GM18861 (cell line): Measurements from ENCODE around the gene FOXR2.
A peak's percentile ranks its signal among the peaks of the same experiment; 100 is the strongest.

Experiments
- ATAC-seq: cut with Tn5 transposase; IDR thresholded peaks from one replicate; pipeline ENCODE4 v1.9.1; 2021; ENCODE audit not compliant: unreplicated experiment

Gene FOXR2, protein sequence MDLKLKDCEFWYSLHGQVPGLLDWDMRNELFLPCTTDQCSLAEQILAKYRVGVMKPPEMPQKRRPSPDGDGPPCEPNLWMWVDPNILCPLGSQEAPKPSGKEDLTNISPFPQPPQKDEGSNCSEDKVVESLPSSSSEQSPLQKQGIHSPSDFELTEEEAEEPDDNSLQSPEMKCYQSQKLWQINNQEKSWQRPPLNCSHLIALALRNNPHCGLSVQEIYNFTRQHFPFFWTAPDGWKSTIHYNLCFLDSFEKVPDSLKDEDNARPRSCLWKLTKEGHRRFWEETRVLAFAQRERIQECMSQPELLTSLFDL

DNA sequence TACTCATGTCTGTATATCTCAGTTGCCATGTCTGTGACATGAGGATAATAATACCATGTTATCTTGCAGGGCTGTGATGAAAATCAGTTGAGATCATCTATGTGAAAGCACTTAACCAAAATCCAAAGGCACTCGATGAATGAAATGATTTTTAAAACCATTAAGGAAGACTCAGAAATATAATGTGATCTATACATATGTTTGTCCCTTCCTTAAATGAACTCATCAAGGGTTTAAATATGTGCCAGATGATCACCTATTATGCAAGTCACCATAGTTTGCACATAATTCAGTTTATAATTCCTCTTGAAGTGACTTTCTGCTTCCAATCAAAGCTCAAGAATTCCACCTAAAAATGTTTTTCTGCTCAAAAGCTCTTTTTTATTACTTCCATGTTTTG lies at the start of gene FOXR2:
FOXR2 (plus strand) TSS at position 301 of the 400 bp plus-strand sequence. CDS start 312 bp downstream, outside the sequence.
- no peak for ATAC-seq

DNA sequence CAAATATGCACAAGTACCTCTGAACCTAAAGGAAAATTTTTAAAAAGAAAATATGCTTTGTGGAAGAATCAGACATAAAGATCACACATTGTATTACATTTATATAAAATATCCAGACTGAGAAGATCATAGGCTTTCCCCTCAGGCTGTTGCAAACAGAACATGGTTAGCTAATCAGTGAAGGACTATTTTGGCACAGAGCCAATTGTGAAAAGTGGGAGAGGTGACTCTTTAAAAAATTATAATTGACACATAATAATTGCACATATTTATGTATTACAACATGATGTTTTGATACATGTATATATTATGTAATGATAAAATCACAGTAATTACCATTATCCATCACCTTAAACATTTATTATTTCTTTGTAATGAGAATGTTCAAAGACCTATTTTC lies 44.1 kb upstream of the FOXR2 start:
- no peak for ATAC-seq

DNA sequence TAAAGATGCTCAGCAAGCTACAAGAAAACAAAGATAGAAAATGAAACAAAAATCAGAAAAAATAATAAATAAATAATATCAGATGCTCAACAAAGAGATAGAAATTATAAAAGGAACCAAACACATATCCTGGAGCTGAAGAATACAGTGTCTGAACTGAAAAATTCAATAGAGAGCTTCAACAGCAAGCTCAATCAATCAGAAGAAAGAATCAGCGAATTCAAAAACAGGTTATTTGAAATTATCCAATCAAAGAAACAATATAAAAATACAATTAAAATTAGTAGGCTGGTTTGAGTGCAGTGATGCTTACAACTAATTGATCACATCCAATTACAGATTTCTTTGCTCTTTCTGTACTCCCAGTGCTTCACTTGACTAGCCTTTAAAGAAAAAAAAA lies 40.8 kb upstream of the FOXR2 start:
- no peak for ATAC-seq

DNA sequence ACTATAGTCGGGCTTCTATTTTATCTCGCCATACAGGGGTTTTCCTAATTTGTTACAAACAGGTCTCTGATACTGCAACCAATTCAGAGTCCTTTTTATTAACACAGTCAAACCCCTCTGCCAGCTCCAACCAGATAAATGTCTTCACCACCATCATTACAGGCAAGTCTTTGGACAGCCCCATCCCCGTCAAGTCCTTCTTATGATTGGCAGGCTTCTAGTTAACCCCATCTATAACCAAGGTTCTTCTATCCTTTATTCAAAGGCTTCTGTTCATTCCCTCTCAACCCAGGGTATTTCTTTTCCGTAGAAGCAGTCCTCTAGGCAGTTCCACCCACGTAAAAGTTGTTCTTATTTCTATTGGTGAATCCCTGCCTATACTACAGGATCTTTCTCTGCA lies 29.9 kb upstream of the FOXR2 start:
- no peak for ATAC-seq

DNA sequence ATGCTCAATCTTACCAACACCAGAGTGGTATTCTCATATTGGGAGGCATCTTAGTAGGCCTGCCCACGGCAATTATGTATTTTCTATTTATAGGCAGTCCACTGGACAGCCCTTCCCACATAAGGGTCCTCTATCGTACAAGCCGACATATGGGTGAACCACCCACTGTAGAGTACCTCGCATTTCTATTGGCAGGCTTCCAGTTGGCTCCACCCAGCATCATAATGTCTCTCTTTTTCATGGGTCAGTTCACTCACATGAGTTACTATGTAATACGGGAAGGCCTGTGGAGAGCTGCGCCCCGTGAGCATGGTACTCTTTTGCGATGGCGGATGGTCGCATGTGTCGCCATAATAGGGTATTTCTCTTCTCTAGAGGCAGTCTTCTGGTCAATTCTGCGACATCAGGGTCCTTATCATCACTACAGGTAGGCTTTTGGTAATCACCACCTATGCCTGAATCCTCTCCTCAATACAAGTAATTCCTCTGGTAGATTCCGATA lies 29.4 kb upstream of the FOXR2 start:
- no peak for ATAC-seq

DNA sequence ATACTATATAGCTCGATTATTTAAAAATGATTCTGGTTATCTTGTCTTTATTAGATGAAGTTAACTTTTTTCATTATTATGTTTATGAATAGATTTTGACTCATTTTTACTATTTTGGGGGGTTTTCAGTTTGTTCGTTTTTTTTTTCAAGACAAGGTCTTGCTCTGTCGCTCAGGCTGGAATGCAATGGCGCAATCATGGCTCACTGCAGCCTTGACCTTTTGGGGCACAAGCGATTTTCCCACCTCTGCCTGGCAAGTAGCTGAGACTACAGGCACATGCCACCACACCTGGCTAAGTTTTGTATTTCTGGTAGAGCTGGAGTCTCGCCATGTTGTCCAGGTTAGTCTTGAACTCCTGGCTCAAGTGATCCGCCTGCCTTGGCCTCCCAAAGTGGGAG lies 24.9 kb upstream of the FOXR2 start:
- no peak for ATAC-seq

DNA sequence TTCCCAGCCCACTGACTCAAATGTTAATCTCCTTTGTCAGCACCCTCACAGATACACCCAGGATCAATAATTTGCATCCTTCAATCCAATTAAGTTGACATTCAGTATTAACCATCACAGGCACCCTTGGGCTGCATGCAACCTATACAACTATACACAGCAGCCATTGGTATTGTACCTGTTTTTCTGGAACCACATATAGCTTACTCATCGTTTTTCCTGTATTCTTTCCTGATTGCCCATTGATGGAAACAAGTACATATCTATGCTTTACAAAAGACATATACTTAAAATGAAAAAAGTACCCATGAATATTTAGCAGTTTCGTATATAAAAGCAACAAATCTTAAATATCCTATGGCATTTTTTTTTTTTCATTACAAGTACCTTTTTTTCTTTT lies 3.7 kb upstream of the FOXR2 start:
- ATAC-seq, result no peak

DNA sequence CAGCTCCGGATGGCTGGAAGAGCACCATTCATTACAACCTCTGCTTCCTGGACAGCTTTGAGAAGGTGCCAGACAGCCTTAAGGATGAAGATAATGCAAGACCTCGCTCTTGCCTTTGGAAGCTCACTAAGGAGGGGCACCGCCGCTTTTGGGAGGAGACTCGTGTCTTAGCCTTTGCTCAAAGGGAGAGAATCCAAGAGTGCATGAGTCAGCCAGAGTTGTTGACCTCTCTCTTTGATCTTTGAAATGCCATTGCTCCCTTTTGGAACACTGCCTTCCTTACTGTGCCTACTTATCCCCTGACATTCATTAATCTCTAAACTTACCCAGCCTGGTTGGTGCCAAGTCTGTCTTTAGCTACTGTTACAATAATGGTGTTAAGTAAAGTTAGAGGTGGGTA lies 1.2 kb downstream of the FOXR2 start:
- no peak for ATAC-seq

DNA sequence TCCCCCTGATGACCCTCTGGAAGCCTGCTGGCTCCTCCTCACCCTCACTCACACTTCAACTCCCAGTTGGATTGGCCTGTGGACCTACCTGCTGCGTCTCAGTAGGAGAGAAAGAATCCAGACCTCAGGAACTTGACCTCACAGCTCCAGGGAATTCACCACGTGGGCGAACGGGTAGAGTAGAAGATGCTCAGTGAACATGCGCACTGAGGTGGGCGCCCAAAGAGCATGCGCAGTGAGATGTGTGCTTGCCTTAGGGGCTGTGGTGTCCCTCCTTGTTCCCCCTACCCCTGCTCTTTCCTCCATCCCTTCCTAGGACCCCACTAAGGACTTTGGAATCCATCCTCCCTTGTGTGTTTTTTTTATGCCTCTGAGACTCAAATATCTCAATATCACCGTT lies 12.9 kb downstream of the FOXR2 start:
- ATAC-seq, result no peak

DNA sequence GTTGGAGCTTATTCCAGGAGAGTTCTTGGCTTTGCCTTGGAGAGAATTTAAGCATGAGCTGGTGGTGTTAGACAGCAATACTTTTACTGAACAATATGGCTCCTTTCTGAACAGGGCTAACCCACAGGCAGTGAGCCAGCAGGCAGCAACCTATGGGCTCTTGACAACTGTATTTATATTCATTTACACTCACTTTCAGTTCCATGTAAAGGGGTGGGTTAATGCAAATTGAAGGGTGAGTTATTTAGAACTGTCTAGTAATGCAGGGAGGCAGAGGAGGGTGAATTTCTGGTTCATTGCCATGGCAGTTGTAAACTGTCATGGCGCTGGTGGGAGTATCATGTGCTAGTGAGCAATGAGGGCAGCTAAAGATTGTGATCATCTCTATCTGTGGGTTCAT lies 15.7 kb downstream of the FOXR2 start:
- ATAC-seq, result no peak

DNA sequence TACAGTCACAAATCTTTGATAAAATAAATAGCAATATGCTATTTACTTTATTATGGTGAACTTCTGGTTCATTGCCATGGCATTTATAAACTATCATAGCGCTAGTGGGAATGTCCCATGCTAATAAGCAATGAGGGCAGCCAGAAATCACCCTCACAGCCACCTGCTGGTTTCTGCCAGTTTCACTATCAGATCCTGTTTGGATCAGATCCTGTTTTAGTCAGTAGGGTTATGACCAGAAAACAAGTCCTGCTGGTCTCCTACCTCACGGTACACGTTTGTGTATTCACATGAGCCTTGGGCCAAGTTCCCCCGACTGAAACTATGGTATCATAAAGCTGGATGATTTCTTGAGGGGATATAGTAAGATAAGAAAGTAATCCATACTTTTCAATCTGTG lies 17.7 kb downstream of the FOXR2 start:
- ATAC-seq, result peak; percentile 67

DNA sequence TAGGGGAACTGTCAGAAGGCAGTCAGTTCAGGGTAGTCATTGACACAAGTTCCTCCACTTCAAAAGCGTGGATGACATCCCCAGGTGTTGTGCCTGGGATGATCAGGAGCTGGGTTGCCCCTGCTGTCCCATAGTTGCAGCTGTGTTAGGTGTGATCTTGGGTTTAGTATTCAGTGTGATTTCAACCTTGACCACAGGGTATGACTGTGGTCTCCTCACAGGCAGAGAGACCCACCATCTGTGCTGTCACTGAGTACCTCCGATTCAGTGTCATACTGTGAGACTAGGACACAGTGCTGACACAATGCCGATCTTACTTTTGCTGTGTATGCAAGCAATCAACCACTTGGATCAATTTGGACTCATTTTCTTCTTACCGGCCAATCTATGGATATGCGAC lies 25.2 kb downstream of the FOXR2 start:
- peak; percentile 42 for ATAC-seq

DNA sequence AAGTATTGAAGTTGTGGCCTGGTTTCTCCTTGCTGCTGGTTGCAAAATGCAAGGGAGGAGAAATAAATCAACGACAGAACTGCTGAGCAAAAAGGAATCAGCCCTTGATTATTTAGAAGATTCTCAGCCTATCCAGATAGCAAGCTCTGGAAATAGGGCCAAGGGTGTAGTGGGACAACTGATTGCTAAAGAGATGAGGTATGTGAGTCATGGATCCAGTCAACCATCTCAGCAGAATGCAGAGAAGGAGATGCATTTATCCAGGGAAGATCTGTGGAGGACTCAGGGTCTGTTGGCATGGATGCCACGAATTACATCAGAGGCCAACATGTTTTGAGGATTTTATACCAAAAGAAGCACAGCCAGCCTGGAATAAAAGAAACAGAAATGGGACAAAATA lies 36.7 kb downstream of the FOXR2 start:
- ATAC-seq, result no peak

DNA sequence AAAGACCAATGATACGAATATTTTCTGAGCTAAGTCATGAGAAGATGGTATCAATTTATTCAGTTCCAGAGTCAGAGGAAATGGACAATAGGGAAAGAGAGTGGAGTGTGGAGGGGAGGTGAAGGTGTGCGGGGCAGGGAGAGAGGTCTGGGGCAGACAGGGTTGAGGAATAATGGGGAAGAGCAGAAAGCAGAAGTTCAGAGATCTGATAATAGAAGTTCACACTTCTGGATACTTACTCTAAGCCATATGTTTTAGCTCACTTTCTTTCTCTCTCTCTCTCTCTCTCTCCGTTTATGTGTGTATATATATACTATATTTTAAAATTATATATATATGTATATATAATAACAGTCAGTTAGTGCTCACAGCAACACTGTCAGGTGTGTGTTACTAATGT lies 40.4 kb downstream of the FOXR2 start:
- no peak for ATAC-seq

DNA sequence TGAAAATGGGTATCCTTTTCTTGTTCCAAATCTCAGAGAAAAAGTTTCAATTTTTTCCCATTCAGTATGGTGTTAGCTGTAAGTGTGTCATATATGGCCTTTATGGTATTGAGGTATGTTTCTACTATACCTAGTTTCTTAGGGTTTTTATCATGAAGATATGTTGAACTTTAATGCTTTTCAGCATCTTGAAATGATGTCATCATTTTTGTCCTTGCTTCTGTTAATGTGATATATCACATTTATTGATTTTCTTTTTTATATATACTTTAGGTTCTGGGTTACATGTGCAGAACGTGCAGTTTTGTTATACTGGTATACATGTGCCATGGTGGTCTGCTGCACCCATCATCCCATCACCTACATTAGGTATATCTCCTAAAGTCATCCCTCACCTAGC lies 44.9 kb downstream of the FOXR2 start:
- ATAC-seq, result no peak
